RWPE2 (cell line): Measurements from ENCODE around the gene CYFIP2.

Source experiments
- ATAC-seq: fragments of 200-7000 bp; cut with Tn5 transposase; 3 replicates; pipeline ENCODE4 v1.9.1; 2021; ENCODE audit warnings: low read depth
- DNase-seq: peaks from one replicate; pipeline ENCODE4 v3.0.0-alpha.2; 2020; ENCODE audit warnings: low spot score
- H3K27ac ChIP-seq: fragments of 450-650 bp; 2 replicates; pipeline ENCODE4 v1.5.1; 2017; ENCODE audit warnings: mild to moderate bottlenecking; ENCODE audit not compliant: poor library complexity, severe bottlenecking
- H3K27me3 ChIP-seq: fragments of 250-450 bp; sonication (Bioruptor Pico); 2 replicates; pipeline ENCODE4 v1.5.1; 2021; ENCODE audit warnings: mild to moderate bottlenecking, moderate library complexity; ENCODE audit not compliant: insufficient read depth, poor library complexity, severe bottlenecking
- H3K36me3 ChIP-seq: fragments of 250-450 bp; sonication (Bioruptor Pico); 2 replicates; pipeline ENCODE4 v1.5.1; 2020; ENCODE audit warnings: low read depth, mild to moderate bottlenecking, moderate library complexity
- H3K4me1 ChIP-seq: fragments of 250-450 bp; sonication (Bioruptor Pico); 2 replicates; pipeline ENCODE4 v1.5.1; 2021; ENCODE audit warnings: mild to moderate bottlenecking, moderate library complexity; ENCODE audit not compliant: insufficient read depth, poor library complexity, severe bottlenecking
- H3K4me3 ChIP-seq: fragments of 250-450 bp; sonication (Bioruptor Pico); 2 replicates; pipeline ENCODE4 v1.5.1; 2021; ENCODE audit warnings: mild to moderate bottlenecking, moderate library complexity; ENCODE audit not compliant: severe bottlenecking
- H3K9me3 ChIP-seq: fragments of 250-450 bp; sonication (Bioruptor Pico); 2 replicates; pipeline ENCODE4 v1.5.1; 2021; ENCODE audit warnings: mild to moderate bottlenecking, moderate library complexity; ENCODE audit not compliant: severe bottlenecking
- TF ChIP-seq, protein P1 (sequence below): fragments of 450-650 bp; IDR thresholded peaks from one replicate; pipeline ENCODE4 v1.5.1; 2017; ENCODE audit warnings: mild to moderate bottlenecking, moderate library complexity; ENCODE audit not compliant: poor library complexity, severe bottlenecking

CYFIP2 gene

DNA sequence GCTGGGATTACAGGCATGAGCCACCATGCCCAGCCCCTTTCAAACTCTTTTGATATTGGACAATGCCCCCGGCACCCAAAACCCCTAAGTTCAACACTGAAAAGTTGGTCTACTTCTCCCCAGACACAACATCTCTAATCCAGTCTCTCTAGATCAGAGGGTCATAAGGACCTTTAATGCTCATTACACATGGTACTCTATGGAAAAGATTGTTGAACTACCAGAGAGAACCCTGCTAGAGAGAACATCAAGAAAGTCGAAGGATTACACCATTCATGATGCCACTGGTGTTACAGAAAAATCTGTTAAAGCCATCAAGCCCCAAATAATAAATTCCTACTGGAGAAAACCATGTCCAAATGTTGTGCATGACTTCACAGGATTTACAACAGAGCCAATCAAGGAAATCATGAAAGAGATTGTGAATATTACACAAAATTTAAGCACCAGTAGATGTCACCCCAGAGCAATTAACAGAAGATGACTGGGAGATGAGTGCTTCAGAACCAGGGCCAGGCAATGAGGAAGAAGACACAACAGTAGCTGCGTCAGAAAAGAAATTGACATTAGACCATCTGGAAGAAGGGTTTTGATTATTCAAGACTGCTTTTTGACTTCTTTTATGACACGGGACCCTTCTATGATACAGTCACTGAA, 165.7 kb downstream of the CYFIP2 start:
- Histone ChIP-seq H3K27me3 (no peaks in the 10 kb centered on the region), H3K27ac (no peak overlapping the region), H3K4me1 (no peaks in the 10 kb centered on the region), H3K4me3 (no peak overlapping the region), H3K36me3 (no peaks in the 10 kb centered on the region), H3K9me3 (no peaks in the 10 kb centered on the region)
- TF ChIP-seq, protein P1, sequence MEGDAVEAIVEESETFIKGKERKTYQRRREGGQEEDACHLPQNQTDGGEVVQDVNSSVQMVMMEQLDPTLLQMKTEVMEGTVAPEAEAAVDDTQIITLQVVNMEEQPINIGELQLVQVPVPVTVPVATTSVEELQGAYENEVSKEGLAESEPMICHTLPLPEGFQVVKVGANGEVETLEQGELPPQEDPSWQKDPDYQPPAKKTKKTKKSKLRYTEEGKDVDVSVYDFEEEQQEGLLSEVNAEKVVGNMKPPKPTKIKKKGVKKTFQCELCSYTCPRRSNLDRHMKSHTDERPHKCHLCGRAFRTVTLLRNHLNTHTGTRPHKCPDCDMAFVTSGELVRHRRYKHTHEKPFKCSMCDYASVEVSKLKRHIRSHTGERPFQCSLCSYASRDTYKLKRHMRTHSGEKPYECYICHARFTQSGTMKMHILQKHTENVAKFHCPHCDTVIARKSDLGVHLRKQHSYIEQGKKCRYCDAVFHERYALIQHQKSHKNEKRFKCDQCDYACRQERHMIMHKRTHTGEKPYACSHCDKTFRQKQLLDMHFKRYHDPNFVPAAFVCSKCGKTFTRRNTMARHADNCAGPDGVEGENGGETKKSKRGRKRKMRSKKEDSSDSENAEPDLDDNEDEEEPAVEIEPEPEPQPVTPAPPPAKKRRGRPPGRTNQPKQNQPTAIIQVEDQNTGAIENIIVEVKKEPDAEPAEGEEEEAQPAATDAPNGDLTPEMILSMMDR: peak; percentile 89
- ATAC-seq: peak; percentile 90
- no peak for DNase-seq

DNA sequence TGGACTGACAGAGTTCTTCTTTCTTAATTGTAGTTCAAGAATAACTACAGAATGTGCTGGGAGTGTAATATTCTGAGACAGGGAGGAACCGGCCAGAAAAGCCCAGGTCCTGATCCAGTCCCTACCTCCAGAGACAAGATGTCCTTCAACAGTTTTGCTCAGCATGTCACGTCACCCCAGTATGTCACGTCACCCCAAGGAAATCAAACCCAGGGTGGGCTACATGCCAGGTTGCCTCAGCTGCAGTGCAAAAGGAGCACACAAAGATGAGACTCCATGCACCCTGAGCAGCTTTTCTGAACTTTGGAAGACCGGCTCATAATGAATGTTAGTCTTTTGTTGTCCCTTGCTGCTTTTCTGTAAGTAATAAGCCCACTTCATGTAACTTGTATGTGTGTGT, 168.2 kb downstream of the CYFIP2 start:
- Histone ChIP-seq H3K9me3 (no peaks in the 10 kb centered on the region), H3K27me3 (no peaks in the 10 kb centered on the region), H3K27ac (no peak overlapping the region), H3K4me1 (no peaks in the 10 kb centered on the region), H3K36me3 (no peaks in the 10 kb centered on the region), H3K4me3 (no peak overlapping the region)
- TF ChIP-seq, protein P1: no peak
- DNase-seq (no peak), ATAC-seq (no peak)

DNA sequence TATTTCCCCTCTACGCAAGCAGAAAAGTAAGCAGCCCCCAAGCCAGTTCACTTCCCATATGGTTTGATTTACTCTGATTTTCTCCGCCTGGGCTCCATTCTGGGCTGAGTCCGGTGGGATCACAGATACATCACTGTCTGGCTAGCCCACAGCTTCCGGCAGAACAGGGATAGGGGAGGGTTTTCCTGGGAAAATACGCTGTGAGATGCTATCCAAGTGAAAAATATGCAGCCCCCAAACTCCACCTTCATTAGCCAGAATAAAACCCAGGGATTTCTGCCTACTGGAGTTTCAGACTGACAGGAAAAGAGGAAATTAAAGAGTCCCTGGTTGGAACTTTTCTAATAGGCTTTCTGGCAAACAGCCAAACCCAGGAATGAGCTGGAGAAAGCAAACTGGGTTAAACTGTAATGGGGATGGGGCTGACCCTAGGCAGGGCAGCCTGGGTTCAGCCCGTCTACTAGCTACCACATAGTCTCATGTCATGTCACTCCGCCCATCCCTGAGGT, 177.2 kb downstream of the CYFIP2 start:
- DNase-seq (no peak), ATAC-seq (no peak)
- Histone ChIP-seq H3K4me3 (no peak overlapping the region), H3K4me1 (no peaks in the 10 kb centered on the region), H3K27ac (no peak overlapping the region), H3K9me3 (no peaks in the 10 kb centered on the region), H3K27me3 (no peaks in the 10 kb centered on the region), H3K36me3 (no peaks in the 10 kb centered on the region)
- TF ChIP-seq, protein P1: no peak

DNA sequence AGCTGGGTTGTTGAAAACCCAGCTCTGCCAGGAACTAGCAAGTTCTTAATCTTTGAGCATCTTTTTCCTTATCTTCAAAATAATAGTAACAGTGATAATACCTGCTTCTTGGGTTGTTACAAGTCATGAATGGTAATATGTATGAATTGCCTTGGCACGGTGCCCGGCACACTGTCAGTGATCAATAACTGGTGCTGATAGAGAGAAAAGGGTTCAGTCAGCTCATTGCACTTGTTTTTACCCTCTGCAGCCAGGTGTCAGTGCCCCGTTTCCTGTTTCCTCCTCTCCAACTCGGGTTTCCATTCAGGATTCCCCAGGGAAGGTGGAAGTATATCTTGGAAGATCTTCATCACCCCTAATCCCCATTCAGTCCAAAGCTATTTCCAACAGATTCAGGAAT, 178.3 kb downstream of the CYFIP2 start:
- ATAC-seq (peak; percentile 29; the same call in 1 of the 3 replicates), DNase-seq (no peak)
- Histone ChIP-seq H3K36me3 (no peaks in the 10 kb centered on the region), H3K4me3 (no peak overlapping the region), H3K4me1 (no peaks in the 10 kb centered on the region), H3K9me3 (no peaks in the 10 kb centered on the region), H3K27me3 (no peaks in the 10 kb centered on the region), H3K27ac (no peak overlapping the region)
- TF ChIP-seq, protein P1: no peak
